Measurements from ENCODE around the gene TEX261.
"Not testable (repeated sequence)": the region's sequence is repeated elsewhere in the genome, so short reads cannot be mapped to it uniquely, and the experiment has no call there.

TEX261 gene

GRCh38 chr2:71000780-71001591 lies 6.3 kb upstream of the TEX261 start:
- ChIA-PET CTCF (interaction anchor here (0.5 to 1.6 kb wide), 11 partner anchors 16 to 399 kb away, joined by 3 to 7 read pairs (median 3); partner anchors contain the start of gene NAGK), POLR2A (interaction anchor here (0.7 to 2.5 kb wide), 4 partner anchors 16 to 543 kb away, joined by 3 to 19 read pairs (median 6); partner anchors contain the start of genes MPHOSPH10 and NAGK)
- TF ChIP-seq HDGF (IDR thresholded peaks at IDR 0.05; ENCODE audit: borderline replicate concordance) = no peak
- TF ChIP-seq L3MBTL2 (conservative IDR thresholded peaks at IDR 0.05) = no peak
- TF ChIP-seq PKNOX1 (IDR thresholded peaks at IDR 0.05) = no peak
- no peak for TF ChIP-seq FOXK2 (IDR thresholded peaks at IDR 0.05)
- TF ChIP-seq TARDBP (IDR thresholded peaks at IDR 0.05) = no peak
- TF ChIP-seq BHLHE40 (IDR thresholded peaks at IDR 0.05; ENCODE audit: borderline replicate concordance) = no peak
- TF ChIP-seq LEF1 (IDR thresholded peaks at IDR 0.05; ENCODE audit: borderline replicate concordance) = no peak
- no peak for TF ChIP-seq NFRKB (IDR thresholded peaks at IDR 0.05)
- no peak for TF ChIP-seq SP1 (IDR thresholded peaks at IDR 0.05)
- TF ChIP-seq ARNT (IDR thresholded peaks at IDR 0.05) = no peak
- TF ChIP-seq SUZ12 (IDR thresholded peaks at IDR 0.05) = no peak
- TF ChIP-seq FOXA1 (IDR thresholded peaks at IDR 0.05) = no peak
- TF ChIP-seq ELF4 (IDR thresholded peaks at IDR 0.05) = no peak
- peak; percentile 86 for DNase-seq (ENCODE audit: extremely low spot score)

- POLR2A ChIA-PET = interaction anchor here (1.0 to 2.4 kb wide), 2 partner anchors 15 to 68 kb away, joined by 4 to 7 read pairs; partner anchors contain the start of gene NAGK
- DNase-seq (ENCODE audit: extremely low spot score); CTCF ChIA-PET: not testable (repeated sequence)
Observed at GRCh38 chr2:70999931-71000330, 5.3 kb upstream of the TEX261 start.

GRCh38 chr2:70999362-70999761 lies 4.7 kb upstream of the TEX261 start:
- ChIA-PET CTCF (no interaction called here), POLR2A (interaction anchor here (1.0 kb wide), 1 partner anchor 69 kb away, joined by 4 read pairs; the partner anchor contains the start of gene NAGK)
- TF ChIP-seq ARNT (IDR thresholded peaks at IDR 0.05) (no peak), SP1 (IDR thresholded peaks at IDR 0.05) (no peak)
- no peak for DNase-seq (ENCODE audit: extremely low spot score)

GRCh38 chr2:70998885-70999284 lies 4.2 kb upstream of the TEX261 start:
- POLR2A ChIA-PET = not testable (repeated sequence)

GRCh38 chr2:70995426-70995729 lies 705 bp upstream of the TEX261 start:
- DNase-seq (ENCODE audit: extremely low spot score) = peak; percentile 58
- POLR2A ChIA-PET = no interaction called here
- CTCF ChIA-PET = no interaction called here
- TF ChIP-seq NFRKB (IDR thresholded peaks at IDR 0.05) (no peak), SP1 (IDR thresholded peaks at IDR 0.05) (no peak), FOXM1 (IDR thresholded peaks at IDR 0.05; ENCODE audit: borderline replicate concordance) (no peak), ZNF384 (IDR thresholded peaks at IDR 0.05) (no peak), LEF1 (IDR thresholded peaks at IDR 0.05; ENCODE audit: borderline replicate concordance) (no peak)

More at GRCh38 chr2:70998885-70999284, 4.2 kb upstream of the TEX261 start:
- DNase-seq (ENCODE audit: extremely low spot score); CTCF ChIA-PET: not testable (repeated sequence)

- ChIA-PET CTCF (no interaction called here), POLR2A (no interaction called here)
- peak; percentile 39 for DNase-seq (ENCODE audit: extremely low spot score)
- no peak for TF ChIP-seq FOXA1 (IDR thresholded peaks at IDR 0.05)
- no peak for TF ChIP-seq SP1 (IDR thresholded peaks at IDR 0.05)
- TF ChIP-seq BHLHE40 (IDR thresholded peaks at IDR 0.05; ENCODE audit: borderline replicate concordance) = no peak
- TF ChIP-seq ELF4 (IDR thresholded peaks at IDR 0.05) = no peak
- no peak for TF ChIP-seq ZNF384 (IDR thresholded peaks at IDR 0.05)
- no peak for TF ChIP-seq ARNT (IDR thresholded peaks at IDR 0.05)
- no peak for TF ChIP-seq FOXK2 (IDR thresholded peaks at IDR 0.05)
- TF ChIP-seq LEF1 (IDR thresholded peaks at IDR 0.05; ENCODE audit: borderline replicate concordance) = no peak
Observed at GRCh38 chr2:70994009-70994698, 519 bp downstream of the TEX261 start.

GRCh38 chr2:70992945-70993853 lies 1.5 kb downstream of the TEX261 start:
- peak; percentile 3 for DNase-seq (ENCODE audit: extremely low spot score)
- TF ChIP-seq FOXA1 (IDR thresholded peaks at IDR 0.05) = no peak
- TF ChIP-seq PKNOX1 (IDR thresholded peaks at IDR 0.05) = no peak
- TF ChIP-seq FOXM1 (IDR thresholded peaks at IDR 0.05; ENCODE audit: borderline replicate concordance) = no peak
- TF ChIP-seq ELF4 (IDR thresholded peaks at IDR 0.05) = no peak
- no peak for TF ChIP-seq BHLHE40 (IDR thresholded peaks at IDR 0.05; ENCODE audit: borderline replicate concordance)
- TF ChIP-seq L3MBTL2 (conservative IDR thresholded peaks at IDR 0.05) = no peak
- no peak for TF ChIP-seq NFRKB (IDR thresholded peaks at IDR 0.05)
- TF ChIP-seq HDGF (IDR thresholded peaks at IDR 0.05; ENCODE audit: borderline replicate concordance) = no peak
- POLR2A ChIA-PET = no interaction called here
- CTCF ChIA-PET = interaction anchor here (1.0 kb wide), 1 partner anchor 9 kb away, joined by 3 read pairs; no protein-coding TSS in a partner anchor
